NB4 (cell line): Measurements from ENCODE around the gene CD27.

Source experiments
- MYC ChIP-seq: IDR thresholded peaks from 2 replicates; pipeline ENCODE4 v1.6.1; 2011; ENCODE audit warnings: low read depth, low read length
- POLR2A ChIP-seq: IDR thresholded peaks from 2 replicates; pipeline ENCODE4 v1.6.1; 2011; ENCODE audit warnings: mild to moderate bottlenecking; ENCODE audit not compliant: insufficient read length; ENCODE audit errors: extremely low read depth
- TF ChIP-seq, protein P1 (sequence below): IDR thresholded peaks from one replicate; pipeline ENCODE4 v1.5.1; 2012; ENCODE audit warnings: low read depth, low read length

DNA sequence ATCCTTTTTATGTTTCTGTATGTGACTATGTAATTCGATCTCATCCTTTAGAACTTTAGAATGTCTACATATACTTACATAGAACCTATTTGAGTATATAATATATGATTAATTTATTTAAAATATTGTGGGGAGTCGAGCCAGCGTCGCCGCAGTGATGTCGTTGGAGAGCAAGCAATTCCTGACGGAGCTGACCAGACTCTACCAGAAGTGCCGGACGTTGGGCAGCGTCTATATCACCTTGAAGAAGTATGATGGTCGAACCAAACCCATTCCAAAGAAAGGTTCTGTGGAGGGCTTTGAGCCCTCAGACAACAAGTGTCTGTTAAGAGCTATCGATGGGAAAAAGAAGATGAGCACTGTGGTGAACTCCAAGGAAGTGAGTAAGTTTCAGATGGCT is 6.4 kb upstream of the CD27 start:
- TF ChIP-seq, protein P1, sequence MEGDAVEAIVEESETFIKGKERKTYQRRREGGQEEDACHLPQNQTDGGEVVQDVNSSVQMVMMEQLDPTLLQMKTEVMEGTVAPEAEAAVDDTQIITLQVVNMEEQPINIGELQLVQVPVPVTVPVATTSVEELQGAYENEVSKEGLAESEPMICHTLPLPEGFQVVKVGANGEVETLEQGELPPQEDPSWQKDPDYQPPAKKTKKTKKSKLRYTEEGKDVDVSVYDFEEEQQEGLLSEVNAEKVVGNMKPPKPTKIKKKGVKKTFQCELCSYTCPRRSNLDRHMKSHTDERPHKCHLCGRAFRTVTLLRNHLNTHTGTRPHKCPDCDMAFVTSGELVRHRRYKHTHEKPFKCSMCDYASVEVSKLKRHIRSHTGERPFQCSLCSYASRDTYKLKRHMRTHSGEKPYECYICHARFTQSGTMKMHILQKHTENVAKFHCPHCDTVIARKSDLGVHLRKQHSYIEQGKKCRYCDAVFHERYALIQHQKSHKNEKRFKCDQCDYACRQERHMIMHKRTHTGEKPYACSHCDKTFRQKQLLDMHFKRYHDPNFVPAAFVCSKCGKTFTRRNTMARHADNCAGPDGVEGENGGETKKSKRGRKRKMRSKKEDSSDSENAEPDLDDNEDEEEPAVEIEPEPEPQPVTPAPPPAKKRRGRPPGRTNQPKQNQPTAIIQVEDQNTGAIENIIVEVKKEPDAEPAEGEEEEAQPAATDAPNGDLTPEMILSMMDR: no peak
- TF ChIP-seq POLR2A: no peak
- no peak for TF ChIP-seq MYC
